Middle frontal gyrus (tissue), 1 donor: ENCODE data around the gene DCBLD1.

Source experiments
- DNase-seq: peaks from one replicate; pipeline ENCODE4 v3.0.0-alpha.2; 2015; ENCODE audit warnings: low spot score; ENCODE audit errors: extremely low spot score

The DCBLD1 gene

DNA sequence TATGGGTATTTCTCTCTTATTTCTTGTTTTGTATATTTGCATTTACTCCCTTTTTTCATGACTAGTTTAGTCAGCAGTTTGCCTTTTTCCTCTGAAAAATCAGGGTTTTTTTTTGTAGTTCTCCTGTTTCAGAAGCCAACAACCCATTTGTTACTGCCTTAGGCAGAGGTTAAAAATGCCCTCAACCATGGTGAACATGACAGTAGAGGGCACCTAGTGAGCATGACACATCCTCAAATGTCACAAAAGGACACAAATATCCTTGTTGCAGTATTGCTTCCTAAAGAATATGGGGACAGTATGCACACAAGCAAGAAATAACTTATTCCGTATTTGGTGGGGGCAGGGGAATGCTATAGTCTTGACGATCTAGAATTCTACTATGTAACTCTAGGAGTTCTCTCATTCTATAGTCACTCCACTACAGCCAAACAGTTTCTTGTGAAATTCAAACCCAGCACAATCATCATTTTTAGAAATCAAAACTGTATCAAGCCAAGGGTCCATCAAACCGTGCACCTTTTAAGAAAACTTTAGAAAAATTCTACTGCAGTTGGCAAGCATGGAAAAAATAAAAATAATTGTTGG is 72.9 kb downstream of the DCBLD1 start:
- DNase-seq: no peak

DNA sequence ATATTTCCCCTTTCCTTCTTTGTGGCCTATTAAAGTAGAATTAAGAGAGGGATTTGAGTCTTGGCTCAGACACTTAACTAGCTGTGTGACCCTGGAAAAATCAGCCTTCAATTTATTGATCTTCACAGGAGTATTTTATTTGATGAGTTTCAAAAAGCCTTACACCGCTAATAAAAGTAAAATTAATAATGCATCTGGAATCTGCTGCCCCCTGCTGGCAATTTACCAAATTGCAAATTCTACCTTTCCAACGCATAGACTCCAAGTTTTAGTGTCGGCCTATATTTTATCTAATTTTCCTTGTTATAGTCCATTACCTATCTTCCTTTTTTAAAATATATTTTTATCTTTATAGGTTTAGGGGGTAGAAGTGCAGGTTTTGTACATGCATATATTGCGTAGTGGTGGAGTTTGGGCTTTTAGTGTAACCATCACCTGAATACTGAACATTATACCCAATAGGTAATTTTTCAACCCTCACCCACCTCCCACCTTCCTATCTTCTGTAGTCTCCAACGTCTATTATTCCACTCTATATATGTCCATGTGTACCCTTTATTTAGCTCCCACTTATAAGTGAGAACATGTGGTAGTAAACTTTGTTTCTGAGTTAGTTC is 73.5 kb downstream of the DCBLD1 start:
- DNase-seq: peak; percentile 32

DNA sequence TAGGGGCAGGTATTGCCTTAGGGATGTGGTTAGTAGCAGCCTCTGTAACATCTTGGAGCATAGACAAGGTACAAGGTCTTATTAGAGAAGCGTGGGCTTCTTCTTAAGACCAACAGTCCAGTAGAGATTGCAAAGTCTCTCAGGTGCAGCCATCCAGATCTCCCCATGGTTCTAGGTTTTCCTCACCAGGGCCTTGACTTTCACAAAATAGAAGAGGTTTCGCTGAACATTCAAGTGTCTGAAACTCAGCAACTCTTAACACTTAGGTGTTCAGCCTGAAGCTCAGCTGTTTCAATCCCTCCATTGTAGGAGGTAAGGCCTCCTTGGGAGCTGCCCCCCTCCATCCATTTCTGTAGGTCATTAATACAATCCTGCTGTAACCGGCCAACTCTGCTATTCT is 75.5 kb downstream of the DCBLD1 start:
- DNase-seq: no peak

DNA sequence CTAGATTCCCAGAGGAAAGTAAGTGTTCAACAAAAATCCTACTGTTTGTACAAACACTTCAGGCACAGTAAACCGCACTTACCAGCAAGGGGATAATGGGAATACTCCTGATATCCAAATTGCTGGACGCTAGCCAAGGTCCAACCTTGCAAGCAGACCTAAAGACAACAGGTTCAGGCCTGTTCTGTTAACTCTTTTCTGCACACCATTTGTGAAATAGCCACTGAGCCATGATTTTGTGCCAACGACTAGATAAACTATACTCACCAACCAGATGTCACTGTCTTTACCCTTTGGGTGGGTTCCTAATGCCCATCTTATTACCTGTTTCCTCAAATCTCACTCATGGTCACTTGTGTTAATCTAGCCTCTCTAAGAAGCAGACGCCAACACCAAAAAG is 76.3 kb downstream of the DCBLD1 start:
- DNase-seq: no peak

DNA sequence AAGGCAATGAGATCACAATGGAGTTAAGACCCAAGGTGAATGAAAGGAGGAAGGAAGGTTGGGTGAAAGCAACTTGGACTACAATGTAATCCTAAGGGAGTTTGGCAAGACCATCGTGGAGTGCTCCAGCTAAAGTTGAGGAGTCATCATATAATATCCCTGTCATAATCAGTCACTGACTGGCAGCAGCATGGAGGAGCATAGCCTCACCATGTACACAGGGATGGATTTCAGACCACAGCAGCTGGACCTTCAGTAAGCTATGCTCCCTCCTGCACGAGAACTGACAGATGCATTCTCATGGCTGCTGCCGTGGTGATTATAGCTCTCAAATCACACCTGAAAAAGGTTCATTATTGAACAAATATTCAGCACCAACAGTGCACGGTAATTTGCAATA is 76.8 kb downstream of the DCBLD1 start:
- no peak for DNase-seq

DNA sequence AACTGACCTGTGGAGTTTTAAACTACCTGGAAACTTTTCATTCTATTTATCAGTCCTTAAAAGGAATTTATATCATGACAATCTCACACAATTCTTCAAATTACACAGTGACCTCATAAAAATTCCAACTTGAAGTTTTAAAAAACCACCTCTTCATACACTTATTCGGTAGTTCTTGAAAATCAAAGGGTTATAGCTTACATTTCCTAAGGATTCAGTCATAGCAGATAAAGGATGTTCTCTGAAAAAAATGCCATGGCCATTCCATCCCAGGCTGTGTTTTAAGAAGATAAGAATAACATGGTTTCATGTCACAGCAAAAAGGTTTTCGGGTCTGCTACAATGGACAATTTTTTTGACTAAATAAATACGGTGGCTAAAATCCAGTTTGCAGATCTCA is 78.7 kb downstream of the DCBLD1 start:
- no peak for DNase-seq

DNA sequence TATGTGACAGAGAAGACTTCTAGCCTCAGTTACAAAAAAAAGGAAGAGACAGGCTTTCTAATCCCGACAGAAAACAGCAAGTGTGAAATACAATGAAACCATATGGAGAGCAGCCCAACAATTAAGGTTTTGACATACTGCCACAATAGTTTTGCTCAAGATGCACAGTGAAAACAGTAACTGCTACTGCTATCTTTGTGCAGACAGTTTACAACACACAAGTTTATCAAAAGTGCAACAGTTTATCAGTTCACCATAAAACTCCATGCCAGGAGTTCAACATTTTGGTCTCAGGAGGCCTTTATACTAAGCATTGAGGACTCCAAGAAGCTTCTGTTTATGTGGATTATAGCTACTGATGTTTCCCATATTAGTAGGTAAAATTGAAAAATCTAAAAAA is 82.2 kb downstream of the DCBLD1 start:
- no peak for DNase-seq

DNA sequence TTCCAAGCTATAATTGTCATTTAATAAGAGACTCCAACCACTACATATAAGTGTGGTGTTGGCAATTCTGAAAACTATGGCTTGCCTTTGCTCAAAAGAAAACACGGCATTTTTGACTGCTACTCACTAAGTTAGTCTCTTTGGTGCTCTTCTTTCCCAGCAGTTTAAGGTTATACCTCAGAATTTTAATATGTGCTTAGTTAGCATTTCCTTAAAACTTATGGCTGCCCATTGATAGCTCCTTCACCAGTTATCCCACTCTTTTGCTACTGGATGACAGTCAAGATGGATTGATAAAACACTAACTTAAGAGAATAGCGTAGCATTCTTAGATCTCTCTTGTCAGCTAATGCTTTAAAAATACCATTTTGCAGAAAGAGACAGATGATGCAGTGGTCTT is 85.8 kb downstream of the DCBLD1 start:
- no peak for DNase-seq

DNA sequence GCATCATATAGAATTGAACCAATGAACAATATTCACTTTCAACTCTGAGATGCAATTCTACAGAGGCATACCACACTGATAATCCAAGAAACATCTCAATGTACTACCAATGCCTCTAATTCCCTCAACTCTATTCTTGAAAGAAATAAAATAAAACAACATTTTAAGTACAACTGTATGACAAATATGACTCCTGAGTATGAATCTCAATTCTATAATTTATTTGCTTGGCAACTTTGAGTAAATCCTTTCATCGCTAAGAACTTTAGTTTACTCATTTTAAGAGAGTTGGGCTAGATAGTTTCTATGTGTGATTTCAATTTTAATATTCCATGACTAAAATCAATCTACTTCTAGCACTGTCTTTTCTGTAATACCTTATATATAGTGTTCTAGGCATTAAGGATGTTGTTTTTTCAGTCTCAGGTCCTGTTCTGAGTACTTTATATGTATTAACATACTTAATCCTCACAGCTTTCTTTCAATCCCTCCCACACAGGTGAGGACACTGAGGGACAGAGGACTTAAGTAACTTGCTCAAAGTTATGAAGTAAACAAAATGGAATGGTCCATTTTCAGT is 86.4 kb downstream of the DCBLD1 start:
- DNase-seq: no peak

DNA sequence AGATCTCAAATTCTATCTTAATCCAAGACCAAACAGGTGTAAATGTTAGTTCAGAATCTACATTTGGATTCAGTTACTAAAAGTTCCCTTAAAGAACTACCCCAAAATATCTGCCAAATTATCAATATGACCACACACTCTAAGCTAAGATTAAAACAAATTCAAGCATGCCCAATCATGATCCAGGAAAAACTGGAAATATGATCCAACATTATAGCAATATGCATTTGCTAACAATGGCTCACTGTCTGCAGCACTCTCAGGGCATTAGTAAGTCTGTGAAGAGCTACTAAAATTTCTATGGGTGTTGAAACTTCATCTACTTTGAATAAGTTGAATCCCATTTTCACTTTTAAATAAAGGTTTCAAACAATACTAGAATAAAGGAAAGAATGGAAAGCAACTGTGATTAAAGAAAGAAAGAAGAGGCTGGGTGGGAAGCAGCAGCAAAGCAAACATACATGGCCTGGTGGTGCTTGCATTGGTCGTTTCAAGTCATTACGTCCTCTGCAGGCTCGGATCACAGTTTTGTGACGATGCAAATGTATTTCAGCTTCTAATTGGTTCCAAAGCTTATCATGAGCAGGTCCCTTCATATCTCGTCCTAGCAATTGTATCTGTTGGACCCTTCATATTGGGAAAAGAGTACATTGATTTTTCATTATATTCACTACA is 90.7 kb downstream of the DCBLD1 start:
- DNase-seq: no peak

DNA sequence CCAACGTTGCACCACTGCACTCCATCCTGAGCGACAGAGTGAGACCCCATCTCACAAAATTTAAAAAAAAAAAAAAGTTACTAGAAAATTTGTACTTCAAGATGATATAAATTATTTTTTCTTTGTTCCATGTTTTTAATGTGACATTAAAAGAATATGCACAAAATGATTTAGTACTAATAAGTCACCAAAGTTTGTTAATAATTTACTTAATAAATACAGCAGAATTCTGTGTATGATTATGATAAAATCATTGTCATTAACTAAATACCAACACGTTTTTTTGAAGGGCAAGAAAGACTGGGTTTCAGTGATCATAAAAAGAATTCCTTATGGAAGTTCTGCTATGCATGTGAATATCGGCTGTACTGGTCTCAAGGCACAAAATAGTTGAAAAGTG is 91.7 kb downstream of the DCBLD1 start:
- no peak for DNase-seq

DNA sequence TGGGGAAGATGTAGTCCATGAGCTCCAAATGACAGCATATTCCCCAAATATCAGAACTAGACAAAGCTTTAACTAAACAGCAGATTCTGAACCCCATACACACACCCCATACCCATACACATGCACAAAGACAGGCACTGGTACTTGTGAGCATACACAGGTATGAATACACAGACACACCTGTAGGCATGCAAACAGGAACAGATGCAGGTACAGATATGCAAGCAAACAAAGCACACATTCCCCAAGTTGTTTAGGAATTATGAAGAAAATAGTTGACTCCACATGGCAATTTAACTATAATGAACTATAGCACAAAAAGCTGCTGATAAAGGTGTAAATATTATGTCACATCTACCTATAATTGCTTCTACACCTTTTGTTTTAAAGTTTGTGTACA is 103.2 kb downstream of the DCBLD1 start:
- DNase-seq: no peak

DNA sequence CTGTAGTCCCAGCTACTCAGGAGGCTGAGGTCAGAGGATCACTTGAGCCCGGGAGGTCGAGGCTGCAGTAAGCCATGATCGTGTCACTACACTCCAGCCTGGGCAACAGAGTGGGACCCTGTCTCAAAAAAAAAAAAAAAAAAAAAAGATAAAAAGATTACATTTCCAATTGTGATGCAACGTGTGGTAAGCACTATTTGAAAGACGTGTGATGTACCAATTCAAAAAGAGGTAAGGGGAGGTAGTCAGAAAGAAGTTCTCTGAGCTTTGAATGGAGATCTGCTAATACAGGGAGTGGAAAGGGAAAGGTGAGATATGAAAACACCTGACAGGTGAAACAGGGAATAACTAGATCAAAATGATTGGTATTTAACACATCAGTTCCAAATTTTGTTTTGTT is 108.0 kb downstream of the DCBLD1 start:
- DNase-seq: no peak

DNA sequence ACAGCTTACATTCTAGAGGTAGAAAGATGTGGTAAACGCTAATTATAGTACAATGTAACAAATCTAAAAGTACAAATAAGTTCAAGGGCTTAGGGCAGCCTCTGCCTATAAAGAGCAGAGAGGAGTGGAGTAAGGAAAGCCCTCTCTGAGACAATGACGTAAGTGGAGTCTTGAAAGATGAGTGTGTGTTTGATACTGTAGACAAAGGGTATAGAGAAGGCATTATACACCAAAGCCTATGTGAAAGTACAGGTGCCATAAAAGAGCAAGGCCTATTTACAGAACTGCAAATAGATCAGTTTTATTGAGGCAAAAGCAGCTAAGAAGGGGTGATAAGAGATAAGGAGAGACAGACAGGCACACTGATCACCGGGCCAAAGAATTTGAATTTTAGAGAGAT is 108.9 kb downstream of the DCBLD1 start:
- DNase-seq: no peak

DNA sequence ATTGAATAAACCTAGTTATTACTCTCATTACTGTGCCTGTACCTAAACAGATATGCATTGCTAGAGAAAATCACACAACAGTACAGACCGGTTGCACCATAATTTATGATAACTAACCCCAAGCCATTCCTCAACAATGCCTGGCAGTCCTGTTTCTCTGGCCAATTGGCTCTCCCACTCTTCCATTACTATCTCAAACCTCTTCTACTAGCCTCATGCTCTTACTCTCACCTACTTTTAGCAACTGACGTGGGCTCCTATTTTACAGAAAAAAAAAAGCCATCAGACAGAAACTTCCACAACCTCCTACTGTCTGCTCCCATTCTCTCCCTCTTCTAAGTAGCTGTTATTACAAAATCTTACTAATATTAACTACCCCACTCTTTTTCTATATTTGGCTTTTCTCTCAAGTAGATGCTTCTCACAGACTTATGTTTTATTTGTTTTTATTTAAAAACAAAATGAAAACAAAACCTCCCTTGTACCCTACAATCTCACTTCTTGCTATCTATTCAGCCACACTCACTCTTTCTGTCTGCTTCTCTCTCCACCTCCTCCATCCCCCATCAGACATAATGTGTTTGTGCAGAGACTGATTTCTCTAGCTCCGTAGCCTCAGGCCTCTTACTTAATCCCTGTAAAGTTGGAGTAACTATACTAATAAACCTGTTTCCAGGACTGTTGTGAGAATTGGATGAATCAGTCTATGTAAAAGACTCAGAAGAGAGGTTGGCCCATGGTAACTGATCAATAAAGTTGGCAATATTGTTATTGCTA is 110.7 kb downstream of the DCBLD1 start:
- DNase-seq: no peak

DNA sequence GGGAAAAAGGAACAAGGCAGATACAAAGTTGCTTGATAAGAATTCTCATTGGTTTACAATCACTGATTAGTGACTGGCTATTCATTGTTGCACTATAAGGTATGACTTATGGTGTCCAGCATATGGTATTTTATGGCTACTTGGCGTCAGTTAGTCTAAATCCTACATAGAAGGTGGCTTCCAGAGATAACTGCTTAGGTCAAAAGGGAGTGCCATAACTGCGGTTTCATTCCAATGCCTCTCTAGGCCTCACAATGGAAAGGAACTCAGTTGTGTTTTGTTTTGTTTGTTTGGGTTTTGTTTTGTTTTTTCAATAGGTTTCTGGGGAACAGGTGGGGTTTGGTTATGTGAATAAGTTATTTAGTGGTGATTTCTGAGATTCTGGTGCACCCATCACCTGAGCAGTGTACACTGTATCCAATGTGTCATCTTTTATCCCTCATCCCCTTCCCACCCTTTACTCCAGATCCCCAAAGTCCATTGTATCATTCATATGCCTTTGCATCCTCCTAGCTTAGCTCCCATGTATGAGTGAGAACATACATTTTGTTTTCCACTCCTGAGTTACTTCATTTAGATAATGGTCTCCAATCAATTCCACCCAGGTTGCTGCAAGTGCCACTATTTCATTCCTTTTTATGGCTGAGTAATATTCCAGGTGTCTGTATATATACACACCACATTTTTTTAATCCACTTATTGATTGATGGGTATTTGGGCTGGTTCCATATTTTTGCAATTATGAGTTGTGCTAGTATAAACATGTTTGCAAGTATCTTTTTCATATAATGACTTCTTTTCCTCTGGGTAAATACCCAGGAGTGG is 112.8 kb downstream of the DCBLD1 start:
- DNase-seq: no peak

DNA sequence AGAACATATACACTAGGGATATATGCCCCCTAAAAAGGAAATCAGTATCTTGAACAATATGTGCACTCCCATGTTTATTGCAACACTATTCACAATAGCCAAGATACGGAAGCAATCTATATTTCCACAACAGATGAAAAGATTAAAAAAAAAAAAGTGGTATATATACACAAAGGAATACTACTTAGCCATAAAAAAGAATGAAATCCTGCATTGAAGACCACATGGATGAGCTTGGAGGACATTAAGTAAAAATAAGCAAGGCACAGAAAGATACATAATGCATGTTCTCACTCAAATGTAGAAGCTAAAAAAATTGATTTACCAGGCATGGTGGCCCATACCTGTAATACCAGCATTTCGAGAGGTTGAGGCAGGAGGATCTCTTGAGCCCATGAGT is 115.3 kb downstream of the DCBLD1 start:
- no peak for DNase-seq
